ENCODE measurements around the gene PLOD3.

PLOD3 gene

GRCh38 chr7:101232141-101232850 lies 14.9 kb upstream of the PLOD3 start:
- no peak for TF ChIP-seq CTCF (IDR thresholded peaks at IDR 0.05; ENCODE audit: insufficient read depth, low read depth, low read length, missing control alignments)
- no peak overlapping the region for H3K4me3 ChIP-seq (ENCODE audit: low read depth, low read length)
- DNase-seq (ENCODE audit: low read depth), result no peak

DNA sequence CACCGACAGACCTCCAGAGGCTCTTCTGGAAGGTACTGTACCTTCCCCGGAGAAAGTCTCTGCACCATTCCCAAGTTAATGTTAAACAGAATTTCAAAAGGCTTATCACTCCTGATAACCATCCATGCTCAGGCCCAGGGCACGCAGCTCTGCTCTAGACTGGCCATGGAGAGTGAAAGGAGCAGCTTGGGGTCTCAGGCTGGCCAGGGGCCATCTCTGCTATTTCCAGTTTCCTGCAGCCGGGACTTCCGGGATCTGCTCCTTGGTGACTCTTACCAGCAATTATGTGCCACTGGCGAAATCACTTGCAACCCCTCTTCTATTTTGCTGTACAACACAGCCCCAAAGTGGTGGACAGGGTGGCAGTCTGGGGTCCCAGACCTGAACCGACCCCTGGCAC lies 14.3 kb upstream of the PLOD3 start:
- DNase-seq (ENCODE audit: low read depth), result no peak
- H3K4me3 ChIP-seq (ENCODE audit: low read depth, low read length), result no peak overlapping the region
- no peak for TF ChIP-seq CTCF (IDR thresholded peaks at IDR 0.05; ENCODE audit: insufficient read depth, low read depth, low read length, missing control alignments)

- H3K4me3 ChIP-seq (ENCODE audit: low read depth, low read length), result no peak overlapping the region
- TF ChIP-seq CTCF (IDR thresholded peaks at IDR 0.05; ENCODE audit: insufficient read depth, low read depth, low read length, missing control alignments), result no peak
- DNase-seq (ENCODE audit: low read depth), result no peak
These were observed 9.3 kb upstream of the PLOD3 start for GRCh38 chr7:101226721-101227120.

GRCh38 chr7:101225650-101226049 lies 8.3 kb upstream of the PLOD3 start:
- TF ChIP-seq CTCF (IDR thresholded peaks at IDR 0.05; ENCODE audit: insufficient read depth, low read depth, low read length, missing control alignments), result no peak
- peak; percentile 42 for DNase-seq (ENCODE audit: low read depth)
- H3K4me3 ChIP-seq (ENCODE audit: low read depth, low read length), result no peak overlapping the region

DNA sequence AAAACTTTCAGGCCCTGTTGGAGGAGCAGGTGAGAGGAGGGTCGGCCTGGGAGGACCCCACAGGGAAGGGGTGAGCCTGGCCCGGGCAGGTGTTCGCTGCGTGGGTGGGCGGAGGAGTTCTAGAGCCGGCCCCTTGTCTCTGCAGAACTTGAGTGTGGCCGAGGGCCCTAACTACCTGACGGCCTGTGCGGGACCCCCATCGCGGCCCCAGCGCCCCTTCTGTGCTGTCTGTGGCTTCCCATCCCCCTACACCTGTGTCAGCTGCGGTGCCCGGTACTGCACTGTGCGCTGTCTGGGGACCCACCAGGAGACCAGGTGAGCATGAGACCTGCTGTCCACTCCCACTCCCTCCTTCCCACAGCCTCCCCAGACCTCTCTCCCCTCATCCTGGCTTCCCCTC lies 6.1 kb upstream of the PLOD3 start:
- TF ChIP-seq CTCF (IDR thresholded peaks at IDR 0.05; ENCODE audit: insufficient read depth, low read depth, low read length, missing control alignments), result no peak
- DNase-seq (ENCODE audit: low read depth), result no peak
- no peak overlapping the region for H3K4me3 ChIP-seq (ENCODE audit: low read depth, low read length)

- no peak for DNase-seq (ENCODE audit: low read depth)
- H3K4me3 ChIP-seq (ENCODE audit: low read depth, low read length), result no peak overlapping the region
- TF ChIP-seq CTCF (IDR thresholded peaks at IDR 0.05; ENCODE audit: insufficient read depth, low read depth, low read length, missing control alignments), result no peak
These were observed 5.0 kb upstream of the PLOD3 start for GRCh38 chr7:101222275-101222830.

- no peak for TF ChIP-seq CTCF (IDR thresholded peaks at IDR 0.05; ENCODE audit: insufficient read depth, low read depth, low read length, missing control alignments)
- H3K4me3 ChIP-seq (ENCODE audit: low read depth, low read length), result no peak overlapping the region
- DNase-seq (ENCODE audit: low read depth), result no peak
These were observed 2.9 kb upstream of the PLOD3 start for GRCh38 chr7:101220295-101220694.
